GM18861 (cell line): ENCODE results near the gene THEMIS.
"Not testable (repeated sequence)": the region's sequence is repeated elsewhere in the genome, so short reads cannot be mapped to it uniquely, and the experiment has no call there.

ENCODE experiments used
- ATAC-seq: cut with Tn5 transposase; IDR thresholded peaks from one replicate; pipeline ENCODE4 v1.9.1; 2021; ENCODE audit not compliant: unreplicated experiment

The THEMIS gene, protein sequence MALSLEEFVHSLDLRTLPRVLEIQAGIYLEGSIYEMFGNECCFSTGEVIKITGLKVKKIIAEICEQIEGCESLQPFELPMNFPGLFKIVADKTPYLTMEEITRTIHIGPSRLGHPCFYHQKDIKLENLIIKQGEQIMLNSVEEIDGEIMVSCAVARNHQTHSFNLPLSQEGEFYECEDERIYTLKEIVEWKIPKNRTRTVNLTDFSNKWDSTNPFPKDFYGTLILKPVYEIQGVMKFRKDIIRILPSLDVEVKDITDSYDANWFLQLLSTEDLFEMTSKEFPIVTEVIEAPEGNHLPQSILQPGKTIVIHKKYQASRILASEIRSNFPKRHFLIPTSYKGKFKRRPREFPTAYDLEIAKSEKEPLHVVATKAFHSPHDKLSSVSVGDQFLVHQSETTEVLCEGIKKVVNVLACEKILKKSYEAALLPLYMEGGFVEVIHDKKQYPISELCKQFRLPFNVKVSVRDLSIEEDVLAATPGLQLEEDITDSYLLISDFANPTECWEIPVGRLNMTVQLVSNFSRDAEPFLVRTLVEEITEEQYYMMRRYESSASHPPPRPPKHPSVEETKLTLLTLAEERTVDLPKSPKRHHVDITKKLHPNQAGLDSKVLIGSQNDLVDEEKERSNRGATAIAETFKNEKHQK

DNA sequence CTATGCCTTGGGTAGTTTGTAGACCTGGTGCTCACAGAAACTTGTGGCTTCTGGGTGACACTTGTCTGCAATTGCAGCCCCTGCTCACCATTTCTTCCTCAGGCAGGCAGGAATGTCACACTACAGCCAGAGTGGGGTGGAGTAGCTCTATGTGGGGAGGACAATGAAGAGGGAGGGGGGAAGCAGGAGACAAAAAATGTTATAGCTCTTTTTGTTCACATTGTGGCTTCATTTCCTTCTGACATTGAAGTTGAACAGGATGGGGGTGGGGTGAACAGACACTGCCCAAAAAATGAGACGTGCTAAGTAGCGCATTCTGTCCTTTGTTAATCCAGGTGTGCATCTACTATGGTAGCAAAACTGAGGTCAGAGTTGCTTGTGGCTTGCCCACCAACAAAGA lies at the start of gene THEMIS:
THEMIS (minus strand) TSS at position 124 of the 400 bp plus-strand sequence. CDS start 126 bp downstream, outside the sequence.
- ATAC-seq: no peak

DNA sequence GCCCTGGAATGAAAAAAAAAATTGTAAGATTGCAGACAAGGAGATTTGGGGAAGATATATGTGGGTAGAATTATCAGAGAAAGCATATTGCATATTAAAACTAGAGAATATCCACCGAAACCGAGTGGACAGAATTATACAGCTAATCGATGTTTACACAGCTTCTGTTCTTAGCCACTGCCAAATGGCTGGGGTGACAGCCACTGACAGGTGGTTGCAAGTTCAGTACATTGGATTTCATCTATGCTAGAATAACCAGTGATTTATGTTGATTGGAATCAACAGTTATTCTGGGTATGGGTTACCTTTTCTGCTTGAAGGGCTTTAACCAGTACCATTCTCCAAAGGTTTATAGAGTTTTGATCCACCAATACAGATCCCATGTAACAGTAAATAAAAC lies 48.4 kb upstream of the THEMIS start:
- no peak for ATAC-seq

- no peak for ATAC-seq
These were observed 45.5 kb upstream of the THEMIS start for GRCh38 chr6:127946388-127946787.

GRCh38 chr6:127945434-127946097 lies 44.7 kb upstream of the THEMIS start:
- ATAC-seq: no peak

DNA sequence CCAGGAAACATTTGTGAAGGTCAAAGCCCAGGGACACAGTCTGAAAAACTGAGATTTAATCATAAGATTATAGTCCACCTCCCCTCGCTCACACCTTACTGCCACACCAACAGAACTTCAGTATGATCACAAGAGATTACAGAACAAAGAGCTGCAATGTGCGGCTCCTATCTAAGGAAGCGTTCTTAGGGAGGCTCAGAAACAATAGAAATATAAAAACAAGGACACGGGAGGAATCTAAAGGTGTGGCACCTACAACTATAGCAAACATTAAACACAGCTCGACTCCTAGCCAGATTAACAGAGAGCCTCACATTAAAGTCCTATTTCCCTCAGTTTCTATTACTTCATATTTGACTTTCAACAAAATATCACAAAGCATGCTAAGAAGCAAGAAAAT lies 40.4 kb upstream of the THEMIS start:
- ATAC-seq: no peak

DNA sequence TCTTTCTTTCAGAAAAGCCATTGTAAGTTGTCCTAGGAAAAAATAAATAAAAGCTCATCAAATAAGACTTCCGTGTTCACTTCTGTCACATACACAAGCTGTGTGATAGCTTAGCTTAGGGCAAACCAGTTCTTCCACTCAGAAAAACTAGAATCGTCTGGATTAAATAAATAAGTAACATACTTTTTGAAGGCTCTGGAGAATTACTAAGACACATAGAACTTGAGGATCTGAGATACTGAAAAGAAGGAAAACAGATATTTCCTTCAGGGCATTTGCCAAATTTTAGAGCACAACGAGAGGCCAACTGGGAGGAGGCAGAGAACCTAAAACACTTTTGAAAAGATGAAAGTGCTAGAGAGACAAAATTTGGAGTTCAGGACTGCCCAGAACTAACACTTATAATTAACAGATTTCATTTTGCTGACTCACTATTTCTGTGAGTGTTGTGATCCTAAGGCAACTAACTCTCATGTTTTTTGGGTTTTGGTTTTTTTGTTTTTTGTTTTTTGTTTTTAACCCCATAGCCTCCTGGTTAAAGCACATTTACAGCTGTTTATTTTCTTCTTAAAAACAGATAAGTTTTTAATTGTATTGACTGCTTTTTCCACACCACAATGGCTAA lies 38.7 kb upstream of the THEMIS start:
- no peak for ATAC-seq

GRCh38 chr6:127938701-127939100 lies 37.8 kb upstream of the THEMIS start:
- no peak for ATAC-seq

DNA sequence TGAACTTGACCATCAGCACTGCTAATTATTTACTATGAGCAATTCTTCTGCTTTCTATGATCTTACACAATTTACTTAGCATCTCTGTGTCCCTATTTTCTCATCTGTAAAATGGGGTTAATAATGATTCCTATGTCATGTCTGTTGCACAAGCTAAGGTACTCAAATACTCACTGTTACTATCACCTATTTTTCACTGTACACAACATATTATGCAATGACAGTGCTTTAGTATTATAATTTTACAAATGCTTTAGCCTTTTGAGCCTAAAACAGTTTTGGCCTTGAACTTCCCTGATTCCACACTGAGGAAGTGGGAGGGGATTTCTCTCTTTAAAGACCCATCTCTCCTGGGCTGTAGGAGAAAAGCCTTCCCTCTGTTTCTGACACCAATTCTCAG lies 36.9 kb upstream of the THEMIS start:
- no peak for ATAC-seq

- ATAC-seq: no peak
These were observed 36.2 kb upstream of the THEMIS start for GRCh38 chr6:127937102-127937501.

DNA sequence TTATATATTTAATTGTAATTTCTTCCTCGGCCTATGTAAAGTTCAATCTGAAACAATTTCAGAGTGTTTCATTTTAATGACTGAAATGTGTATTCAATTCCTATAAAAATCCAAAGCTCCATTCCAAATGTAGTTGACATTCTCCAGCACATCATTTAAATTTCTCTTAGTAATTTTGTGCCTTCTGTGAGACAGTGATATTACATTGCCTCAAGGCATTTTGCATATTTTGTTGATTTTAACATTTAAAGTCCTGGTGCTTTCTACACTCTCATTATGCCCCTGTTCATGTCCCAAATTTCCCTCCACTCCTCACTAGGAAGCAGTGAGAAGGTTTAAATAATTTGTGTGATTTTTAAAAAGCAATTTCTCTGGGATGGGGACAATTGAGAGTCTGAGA lies 34.1 kb upstream of the THEMIS start:
- ATAC-seq: no peak

DNA sequence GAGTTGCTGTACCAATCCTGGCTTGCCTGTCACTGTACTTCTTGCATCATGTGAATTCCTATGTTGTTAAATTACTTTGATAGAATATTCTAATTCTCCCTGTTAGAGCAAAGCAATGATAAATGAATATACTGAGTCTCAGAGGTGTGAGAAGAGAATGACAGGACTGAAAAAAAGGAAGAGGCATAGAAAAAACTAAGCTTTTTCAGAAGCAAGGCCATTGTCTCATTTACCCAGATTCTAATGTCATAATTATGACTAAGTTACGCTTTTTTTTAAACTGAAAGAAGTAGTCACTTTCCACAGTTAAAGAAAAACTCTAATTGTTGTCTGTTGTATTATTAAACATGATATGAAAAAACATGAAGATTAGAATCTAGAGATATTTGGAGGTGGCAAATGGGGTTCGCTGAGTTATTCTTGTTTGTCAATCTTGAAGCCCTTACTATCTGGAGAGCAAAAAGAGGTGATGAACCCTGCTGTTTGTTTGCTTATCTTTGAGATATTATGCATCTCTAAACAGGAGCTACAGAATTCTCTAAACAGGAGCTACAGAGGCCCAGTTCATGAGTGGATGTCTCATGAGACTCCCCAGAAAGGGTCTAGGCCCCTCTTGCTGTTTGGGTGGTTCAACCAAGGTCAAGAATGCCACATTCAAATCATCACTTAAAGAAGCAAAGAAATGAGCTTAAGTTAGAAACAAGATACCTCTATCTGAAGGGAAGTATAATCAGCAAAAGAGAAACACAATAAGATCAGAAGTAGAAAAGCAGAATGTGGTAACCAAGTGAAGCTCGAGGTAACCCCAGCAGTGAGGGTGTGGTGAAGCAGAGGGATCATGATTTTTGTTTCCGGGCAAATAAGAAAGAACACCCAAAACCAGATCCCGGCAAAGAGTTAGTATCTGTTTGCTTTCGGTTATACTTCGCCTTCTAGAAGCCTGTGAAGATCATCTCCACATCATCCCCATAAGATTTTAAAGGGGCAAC lies 33.3 kb upstream of the THEMIS start:
- ATAC-seq: no peak

GRCh38 chr6:127933137-127933536 lies 32.3 kb upstream of the THEMIS start:
- no peak for ATAC-seq

DNA sequence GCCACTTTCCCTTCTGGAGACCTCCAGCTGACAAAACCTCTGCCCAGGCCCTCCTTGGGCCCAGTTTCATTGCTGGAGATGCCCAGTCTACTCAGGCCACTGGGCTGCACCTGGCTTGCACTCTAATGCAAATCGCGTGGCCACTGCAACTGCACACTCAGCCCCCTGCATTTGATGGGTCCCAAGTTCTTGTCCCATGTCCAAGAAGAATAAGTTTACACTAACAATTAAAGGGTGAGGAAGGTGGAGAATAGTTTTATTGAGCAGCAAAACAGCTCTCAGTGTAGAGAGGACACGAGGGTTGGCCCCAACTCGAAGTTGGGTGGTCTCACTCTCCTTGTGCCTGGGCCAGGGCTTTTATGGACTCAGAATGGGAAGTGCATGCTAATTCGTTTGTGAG lies 31.9 kb upstream of the THEMIS start:
- no peak for ATAC-seq

DNA sequence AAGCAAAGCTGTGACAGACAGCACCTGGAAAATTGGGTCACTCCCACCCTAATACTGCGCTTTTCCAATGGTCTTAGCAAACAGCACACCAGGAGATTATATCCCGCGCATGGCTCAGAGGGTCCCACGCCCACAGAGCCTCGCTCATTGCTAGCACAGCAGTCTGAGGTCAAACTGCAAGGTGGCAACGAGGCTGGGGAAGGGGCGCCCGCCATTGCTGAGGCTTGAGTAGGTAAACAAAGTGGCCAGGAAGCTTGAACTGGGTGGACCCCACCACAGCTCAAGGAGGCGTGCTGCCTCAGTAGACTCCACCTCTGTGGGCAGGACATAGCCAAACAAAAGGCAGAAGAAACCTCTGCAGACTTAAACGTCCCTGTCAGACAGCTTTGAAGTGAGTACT lies 25.6 kb upstream of the THEMIS start:
- ATAC-seq: not testable (repeated sequence)

GRCh38 chr6:127924440-127924839 lies 23.6 kb upstream of the THEMIS start:
- ATAC-seq: no peak

DNA sequence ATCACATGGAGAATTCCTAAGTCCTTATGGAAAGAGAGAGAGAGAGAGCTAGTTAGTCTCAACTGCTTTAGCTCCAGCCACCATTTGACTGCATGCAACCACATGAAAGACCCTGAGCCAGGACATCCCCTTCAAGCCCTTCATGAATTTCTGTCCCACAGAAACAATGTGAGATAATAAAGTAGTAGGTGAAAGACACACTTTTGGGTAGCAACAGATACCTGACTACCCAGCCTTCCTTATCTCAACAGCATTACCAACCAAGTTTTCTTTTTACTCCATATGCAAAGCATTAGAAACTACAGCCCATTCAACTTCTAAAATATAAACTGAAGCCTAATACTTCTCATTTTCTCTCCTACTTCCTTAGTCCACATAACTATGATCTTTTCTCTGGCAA lies 23.2 kb upstream of the THEMIS start:
- no peak for ATAC-seq

GRCh38 chr6:127923135-127923534 lies 22.3 kb upstream of the THEMIS start:
- ATAC-seq: no peak

- no peak for ATAC-seq
These were observed 21.1 kb upstream of the THEMIS start for GRCh38 chr6:127921982-127922381.

DNA sequence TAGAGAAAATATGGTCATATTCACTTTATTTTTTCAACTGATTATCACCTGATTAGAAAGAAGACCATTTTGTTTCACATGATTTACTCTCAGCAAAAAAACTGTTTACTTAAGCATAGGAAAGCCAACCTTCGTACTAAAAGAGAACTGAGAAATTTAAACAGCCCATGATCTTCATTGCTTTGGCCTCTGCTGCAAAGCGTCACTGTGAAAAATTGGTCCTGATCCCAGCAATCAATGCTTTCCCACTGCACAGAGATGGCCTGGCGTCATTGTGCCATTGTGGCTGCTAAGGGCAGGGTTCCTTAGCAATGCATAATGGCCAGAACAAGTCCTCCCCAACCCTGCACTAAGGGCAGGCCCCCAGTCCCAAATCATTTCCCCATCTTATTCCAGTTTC lies 19.9 kb upstream of the THEMIS start:
- no peak for ATAC-seq
